Stimulated activated CD8-positive, alpha-beta memory T cell treated with anti-CD3 and anti-CD28 coated beads, Interleukin-2, amount 100 ng/mL, for 1 hour (primary cell): Measurements from ENCODE around the gene ITM2C.

Experiments
- DNase-seq, 2 donors: peaks; one replicate each; pipeline ENCODE4 v3.0.0-alpha.2; 2020; ENCODE audit warnings: low read depth in 2 of 2

Gene ITM2C, protein sequence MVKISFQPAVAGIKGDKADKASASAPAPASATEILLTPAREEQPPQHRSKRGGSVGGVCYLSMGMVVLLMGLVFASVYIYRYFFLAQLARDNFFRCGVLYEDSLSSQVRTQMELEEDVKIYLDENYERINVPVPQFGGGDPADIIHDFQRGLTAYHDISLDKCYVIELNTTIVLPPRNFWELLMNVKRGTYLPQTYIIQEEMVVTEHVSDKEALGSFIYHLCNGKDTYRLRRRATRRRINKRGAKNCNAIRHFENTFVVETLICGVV

DNA sequence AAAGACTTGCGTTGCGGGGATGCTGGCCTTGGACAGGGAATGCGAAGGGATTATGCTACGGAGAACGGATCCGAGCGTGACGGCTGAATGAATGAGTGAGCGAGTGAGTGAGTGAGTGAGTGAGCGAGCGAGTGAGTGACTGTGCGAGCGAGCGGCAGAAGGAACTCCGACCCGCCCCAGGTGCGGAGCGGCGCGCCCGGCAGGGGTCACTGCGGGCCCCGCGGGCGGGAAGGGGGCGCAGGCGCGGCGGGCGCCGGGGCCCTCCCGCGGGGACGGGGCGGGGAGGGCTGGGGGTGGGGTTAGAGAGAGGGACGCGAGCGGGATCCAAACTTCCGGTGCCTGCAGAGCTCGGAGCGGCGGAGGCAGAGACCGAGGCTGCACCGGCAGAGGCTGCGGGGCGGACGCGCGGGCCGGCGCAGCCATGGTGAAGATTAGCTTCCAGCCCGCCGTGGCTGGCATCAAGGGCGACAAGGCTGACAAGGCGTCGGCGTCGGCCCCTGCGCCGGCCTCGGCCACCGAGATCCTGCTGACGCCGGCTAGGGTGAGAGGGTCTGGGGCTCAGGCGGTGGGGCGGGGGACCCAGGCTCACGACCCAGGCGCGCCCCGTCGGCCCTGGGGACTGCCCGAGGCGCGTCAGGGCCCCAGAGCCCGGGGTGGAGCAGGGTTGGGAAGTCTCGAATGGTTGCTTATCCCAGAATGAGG lies at the start of gene ITM2C:
ITM2C (plus strand) TSS at position 338 of the 702 bp plus-strand sequence; CDS start at position 422, 84 bp downstream.
- peak; percentile 45 to 60 for DNase-seq

DNA sequence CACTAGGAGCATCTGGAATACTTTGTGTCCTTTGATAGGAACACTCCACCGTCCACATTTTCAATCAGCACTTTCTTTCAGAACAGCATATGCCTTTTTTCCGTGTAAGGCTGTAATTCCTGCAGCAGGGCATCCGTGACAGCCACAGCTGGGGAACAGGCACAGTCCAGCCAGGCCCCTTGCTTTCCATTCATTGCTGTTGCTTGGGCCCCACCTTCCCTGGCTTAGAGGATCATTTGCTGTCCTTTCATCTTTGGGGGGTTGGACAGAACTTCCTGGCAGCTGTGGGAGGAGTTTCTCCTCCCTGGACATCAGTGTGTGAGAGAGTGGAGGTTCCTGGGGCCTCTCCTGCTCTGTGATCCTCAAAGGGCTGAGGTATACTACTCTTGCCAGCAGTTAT lies 49.7 kb upstream of the ITM2C start:
- no peak for DNase-seq

DNA sequence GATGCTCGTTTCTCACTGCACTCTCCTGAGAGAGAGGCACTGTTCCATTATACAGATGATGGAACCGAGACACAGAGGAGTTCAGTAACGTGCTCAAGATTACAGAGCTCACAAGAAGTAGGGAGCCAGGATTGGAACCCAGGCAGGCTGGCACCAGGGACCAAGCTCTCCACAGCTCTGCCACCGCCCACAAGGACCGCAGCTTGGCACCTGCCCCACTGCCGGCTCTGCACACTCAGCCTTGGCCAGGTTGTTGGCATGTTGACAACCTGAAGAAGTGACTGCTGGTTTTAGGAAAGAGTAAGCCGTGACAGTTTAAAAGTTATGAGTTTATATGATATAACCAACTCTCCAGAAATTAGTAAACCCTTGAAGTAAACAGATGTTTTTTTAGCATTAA lies 48.0 kb upstream of the ITM2C start:
- no peak for DNase-seq

DNA sequence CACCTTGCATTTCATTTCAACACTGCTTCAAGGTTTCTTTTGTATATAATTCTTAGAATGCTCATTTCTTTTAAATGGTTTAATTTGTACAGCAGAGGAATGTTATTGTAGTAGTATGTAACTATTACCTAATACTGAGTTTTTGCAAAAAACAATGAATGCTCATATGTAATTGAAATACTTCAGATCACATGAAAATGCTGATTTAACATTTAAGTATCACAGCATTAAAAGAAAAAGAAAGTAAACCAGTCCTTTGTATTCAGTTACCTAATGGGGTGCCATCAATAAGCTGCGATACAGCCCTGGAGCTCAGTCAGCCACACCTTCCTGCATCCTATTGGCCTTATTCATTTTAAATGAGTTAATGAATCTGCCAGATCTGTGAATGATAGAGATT lies 45.3 kb upstream of the ITM2C start:
- no peak for DNase-seq

DNA sequence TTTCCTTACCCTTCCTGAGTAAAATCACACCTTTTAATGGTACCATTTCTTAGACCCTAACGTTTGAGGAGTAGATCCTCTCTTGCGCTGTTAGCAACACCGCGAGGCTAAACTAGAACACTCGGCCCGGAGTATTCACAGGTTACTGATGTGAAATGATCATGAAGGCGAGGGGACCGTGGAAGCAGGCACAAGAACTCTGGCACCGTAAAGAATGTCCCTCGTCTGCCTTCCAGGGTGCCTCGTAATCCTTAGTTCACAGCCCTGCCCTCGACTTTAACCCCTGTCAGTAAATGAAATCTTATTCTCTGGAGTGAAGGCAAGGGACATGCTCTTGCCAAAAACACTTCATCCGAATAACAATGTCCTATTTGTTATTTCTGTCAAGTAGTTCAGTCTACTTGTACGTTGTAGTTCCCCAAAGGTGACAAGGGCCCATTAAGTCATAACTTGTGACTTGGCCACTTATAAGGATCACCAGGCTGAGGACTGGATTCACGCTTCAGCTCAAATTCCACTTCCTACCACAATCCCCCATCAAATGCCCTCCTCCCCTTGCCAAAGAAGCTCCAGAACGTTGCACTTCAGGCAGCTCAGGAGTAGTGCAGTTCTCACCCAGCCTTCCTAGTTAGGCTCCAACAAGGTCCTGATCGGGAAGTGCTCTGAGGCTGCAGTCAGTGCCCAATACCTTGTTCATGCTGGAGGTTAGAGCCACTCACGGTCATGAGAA lies 43.3 kb upstream of the ITM2C start:
- no peak for DNase-seq

DNA sequence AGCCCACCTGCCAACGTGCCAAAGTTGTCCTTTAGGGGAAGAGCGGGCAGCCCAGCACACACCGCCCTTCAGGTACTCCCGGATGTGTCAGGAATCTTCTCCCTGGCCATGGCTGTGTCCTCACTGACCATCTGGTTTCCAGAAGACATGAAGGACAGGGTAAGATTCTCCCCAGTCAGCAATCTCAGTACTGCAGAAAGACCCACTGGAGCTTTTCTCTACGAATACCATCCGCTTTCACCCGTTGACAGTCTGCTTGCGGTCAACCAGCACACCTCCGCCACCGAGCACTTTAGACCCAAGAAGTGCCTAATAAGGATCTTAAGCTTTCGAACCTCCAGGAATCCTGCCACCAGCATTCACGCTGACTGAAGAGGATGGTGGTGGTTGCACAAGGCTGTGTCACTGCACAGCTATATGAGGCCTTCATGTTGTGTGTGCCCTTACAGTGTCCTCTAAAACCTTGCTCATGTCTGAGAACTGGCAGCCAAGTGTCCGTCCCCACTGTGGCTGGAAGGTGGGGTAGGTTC lies 42.7 kb upstream of the ITM2C start:
- no peak for DNase-seq

DNA sequence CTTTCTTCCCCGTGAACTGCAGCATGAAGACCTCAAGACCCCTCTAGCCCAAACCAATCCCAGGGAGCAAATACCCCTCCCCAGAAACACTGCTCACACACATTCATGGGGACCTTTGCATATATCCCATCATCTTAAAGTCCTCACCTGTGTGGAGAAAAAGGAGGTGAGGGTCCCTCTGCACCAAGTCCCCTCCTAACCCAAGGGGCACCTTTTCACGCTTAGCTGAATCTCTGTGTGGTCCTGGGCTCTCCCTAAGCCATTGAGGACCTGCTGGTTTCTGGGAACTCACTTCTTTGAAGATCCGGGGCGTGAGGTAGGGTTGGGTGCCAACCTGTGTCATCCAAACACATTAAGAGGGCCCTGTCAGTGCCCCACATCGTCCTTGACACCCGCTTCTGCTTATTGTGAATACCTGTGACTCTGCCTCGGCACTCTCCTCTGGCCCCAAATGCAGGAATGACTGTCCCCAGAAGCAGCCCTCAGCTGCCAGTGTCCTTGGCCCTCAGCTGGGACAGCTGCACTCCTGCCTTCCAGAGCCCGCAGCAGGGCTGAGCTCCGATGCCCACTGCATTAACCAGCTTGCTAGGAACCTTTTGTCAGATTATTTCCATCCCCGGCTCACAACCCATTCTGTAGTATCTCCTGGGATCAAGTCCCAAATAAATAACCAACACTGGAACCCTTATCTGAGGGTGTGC lies 41.3 kb upstream of the ITM2C start:
- no peak for DNase-seq

DNA sequence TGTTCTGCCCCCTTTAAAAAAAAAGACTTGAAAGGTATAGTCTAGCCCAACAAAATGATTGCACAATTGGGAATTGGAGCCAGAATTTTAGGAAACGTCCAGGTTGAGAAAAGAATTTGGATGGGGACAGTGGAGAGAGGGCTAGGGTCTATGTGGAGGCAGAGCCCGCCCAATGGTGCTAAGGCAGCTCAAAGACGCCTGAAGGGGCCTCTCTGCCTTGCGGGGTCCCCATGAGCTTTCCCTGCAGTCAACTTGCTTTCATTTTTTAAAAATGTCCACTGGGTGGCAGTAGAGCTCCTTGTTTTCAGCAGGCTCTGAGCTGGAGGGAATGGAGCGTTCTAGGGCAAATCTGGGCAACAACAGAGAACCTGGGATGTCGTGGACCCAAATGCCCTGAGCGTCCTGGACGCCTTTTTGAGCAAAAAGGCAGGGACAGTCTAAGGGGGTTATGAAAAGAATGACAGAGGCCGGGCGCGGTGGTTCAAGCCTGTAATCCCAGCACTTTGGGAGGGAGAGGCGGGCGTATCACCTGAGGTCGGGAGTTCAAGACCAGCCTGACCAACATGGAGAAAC lies 40.2 kb upstream of the ITM2C start:
- DNase-seq = peak in 1 of 2 donors; percentile 31

DNA sequence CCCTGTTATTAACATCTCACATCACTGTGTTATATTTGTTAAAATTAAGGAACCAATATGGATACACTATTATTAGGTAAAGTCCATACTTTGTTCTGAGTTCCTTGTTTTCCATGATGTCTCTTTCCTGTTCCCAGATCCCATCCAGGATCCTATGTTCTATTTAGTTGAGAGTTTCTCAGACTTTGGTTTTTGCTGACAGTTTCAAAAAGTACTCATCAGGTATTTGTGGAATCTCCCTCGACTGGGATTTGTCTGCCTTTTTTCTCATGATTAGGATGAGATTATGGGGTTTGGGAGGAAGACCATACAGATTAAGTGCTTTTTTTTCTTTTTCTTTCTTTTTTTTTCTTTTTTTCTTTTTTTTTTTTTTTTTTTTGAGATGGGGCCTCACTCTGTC lies 39.4 kb upstream of the ITM2C start:
- DNase-seq = no peak

DNA sequence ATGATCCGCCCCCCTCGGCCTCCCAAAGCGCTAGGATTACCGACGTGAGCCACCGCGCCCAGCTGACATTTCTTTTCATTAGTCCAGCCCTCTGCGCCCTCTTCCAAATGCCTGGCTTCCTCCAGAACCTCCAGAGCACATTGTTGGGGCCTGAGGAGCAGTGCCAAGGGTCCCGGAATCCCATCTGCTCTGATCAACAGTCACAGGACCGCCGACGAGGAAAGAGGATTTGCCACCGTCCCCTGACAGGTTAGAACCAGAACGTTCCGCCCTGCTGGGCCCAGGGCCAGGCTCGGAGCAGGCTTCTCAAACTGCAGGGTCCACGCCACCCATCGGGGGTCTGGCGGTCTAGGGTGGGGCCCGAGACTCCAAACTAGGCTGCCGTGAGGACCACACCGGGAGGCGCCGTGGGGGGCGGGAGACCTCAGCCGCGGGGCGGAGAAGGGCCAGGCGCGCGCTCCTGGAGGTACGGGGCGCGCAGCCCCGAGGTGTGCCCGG lies 36.9 kb upstream of the ITM2C start:
- DNase-seq = no peak

DNA sequence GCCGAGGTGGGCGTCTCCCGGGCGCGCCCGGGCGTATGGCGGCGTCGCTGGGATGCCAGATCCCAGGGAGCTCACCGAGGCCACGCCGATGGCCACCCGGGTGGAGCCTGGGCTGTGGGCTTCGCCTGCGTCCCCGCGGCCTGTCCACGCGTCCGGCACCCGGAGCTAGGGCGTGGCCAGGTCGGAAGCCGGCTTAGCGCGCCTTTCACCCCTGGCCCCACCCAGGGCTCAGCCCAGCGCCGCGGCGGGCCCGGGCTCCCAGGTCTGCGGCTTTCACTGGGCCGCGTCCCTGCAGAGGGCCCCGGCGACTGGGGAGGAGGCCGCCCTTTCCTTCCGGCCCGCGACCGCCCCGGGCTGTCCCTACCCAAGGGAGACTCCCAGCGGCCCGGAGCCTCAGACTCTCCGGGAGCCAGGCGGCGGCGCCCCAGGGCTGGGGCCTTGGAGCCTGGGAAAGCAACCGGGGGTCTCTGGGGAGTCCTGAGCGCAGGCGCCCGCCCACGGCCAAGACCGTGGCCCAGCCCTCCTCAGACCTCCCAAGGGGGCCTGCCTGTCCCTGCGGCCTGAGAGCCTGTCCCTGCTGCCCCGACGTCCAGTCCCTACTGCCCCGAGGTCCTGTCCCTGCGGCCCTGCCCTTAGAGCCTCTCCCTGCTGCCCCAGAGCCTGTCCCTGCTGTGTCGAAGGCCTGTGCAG lies 36.3 kb upstream of the ITM2C start:
- no peak for DNase-seq

DNA sequence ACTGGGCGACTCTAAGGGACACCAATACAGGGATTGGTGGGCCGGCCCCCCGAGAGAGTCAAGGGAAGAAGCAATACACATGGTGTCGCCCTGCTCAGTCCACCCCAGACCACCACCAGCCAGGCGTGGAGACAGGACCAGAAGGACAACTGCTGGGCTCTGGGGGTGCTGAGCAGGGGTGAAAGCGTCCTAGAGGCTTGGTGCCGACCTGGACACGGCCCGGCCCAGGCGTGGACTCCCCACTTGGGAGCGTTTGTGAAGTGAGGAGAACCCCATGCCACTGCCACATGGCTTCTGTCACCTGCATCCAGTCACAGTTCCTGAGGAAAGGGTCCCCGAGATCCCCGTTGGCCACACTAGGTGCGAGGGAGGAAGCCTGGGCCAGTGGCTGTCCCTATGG lies 35.4 kb upstream of the ITM2C start:
- DNase-seq = no peak

DNA sequence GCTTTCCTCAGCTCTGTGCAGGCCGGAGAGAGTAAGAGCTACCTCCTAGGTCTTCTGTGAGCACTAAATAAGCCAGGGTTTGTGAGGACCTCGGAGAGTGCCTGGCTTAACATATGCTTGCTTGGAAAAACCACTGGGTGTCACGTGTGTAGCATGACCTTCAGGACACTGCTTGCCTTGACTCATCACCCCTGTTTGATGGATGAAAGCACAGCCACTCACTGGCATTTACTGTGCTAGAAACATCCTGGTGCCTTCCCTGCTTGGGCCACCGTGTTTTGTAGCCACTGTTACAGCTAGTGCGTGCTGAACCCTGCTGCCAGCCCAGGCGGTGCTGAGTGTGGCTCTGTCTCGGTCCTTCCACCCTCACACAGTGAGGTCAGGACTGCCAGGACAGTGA lies 34.8 kb upstream of the ITM2C start:
- no peak for DNase-seq

DNA sequence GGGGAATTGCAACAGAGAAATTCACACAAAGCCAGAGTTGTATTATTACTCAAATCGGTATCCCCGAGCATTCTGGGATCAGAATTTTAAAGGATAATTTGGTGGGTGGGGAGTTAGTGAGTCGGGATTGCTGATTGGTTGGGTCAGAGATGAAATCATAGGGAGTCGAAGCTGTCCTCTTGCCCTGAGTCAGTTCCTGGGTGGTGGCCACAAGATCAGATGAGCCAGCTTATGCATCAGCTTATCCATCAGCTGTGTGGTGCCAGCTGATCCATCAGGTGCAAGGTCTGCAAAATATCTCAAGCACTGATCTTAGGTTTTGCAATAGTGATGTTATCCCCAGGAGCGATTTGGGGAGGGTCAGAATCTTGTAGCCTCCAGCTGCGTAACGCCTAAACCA lies 34.3 kb upstream of the ITM2C start:
- DNase-seq = no peak

DNA sequence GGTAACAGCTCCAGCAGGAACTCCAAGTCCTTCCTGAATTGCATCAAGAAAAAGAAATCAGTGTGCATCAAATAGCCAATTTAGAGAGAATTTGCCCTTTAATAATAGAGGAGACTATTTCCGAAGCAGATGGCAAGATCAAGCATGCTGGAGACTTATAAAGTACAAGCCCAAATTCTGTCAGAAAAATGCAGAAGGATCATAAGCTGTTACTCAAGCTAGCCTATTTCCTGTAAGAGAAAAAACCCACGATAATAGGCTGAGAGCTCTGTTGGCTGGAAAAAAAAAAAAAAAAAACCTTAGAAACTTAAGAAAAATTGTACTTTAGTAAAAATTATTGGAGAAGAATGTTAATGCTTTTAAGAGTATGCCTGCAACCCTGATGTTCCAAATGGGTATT lies 24.4 kb upstream of the ITM2C start:
- no peak for DNase-seq

DNA sequence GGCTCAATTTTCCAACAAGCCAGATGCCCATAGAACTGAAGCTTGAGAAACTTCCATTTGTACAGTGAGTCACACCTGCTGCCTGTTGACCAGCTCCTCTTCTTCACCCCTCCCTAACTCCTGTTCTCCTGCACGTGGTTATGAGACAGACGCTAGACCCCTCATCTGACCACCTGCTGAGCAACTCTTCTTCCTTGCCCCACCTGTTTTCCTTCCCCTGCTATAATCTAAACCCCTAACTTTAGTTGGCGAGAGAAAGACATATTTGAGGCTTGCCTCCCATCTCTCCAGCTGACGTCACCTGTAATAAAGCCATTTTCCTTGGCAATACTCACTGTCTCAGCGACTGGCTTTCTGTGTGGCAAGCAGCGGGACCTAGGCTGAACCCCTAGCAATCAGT lies 22.3 kb upstream of the ITM2C start:
- DNase-seq = no peak

DNA sequence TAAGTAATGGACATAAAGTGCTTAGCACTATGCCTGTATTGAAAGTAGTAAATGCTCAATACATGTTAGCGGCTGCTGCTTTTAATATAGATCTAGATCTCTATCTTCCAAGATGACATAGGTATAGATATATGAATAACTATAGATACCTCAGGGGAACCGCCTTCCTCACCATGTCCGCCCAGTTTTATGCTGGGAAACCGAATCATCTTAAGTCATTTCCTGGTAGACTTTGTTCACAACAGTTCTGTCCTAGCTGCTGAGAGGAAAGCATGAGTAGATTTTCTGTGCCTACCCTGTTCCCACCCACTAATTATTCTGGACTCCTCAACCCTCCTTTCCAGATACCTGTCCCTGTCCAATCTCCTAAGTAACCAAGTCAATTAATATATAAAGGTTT lies 21.6 kb upstream of the ITM2C start:
- no peak for DNase-seq

DNA sequence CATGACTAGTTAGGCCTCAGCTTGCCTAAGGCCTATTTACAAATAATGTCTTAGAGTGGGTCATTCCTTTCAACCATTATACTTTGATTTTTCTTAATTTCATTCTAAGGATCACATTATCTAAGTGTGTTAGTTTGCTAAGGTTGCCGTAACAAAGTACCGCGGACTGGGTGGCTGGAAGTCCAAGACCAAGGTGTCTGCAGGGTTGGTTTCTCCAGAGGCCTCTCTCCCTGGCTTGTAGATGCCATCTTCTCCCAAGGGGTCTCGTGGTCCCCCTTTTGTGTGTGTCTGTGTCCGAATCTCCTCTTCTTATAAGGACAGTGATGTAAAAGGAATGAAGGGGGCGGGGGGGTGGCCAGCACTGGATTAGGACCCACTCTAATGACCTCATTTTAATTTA lies 18.4 kb upstream of the ITM2C start:
- DNase-seq = no peak

DNA sequence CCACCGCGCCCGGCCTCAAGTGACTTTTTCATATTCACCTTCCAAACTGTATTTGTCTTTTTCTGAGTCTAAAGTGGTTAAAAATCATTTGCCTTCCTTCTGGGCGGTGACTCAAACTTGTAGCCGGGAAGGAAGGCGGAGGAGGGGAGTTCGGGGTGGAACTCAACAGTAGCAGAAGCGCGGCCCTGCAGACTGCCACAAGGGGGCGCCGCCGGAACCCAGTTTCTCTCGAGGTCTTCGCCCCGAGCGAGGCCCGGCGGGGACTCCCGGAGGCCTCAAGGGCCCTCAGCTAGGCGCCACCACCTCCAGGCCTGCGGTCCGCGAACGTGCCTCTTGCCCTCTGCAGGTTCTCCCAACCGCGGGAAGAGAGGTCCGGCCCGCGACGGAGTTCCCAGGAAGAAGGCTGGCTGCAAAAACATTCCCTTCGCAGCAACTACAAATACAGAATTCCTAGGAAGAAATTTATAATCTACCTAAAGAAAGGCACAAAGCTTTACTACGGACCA lies 16.8 kb upstream of the ITM2C start:
- DNase-seq = peak; percentile 78 to 84

DNA sequence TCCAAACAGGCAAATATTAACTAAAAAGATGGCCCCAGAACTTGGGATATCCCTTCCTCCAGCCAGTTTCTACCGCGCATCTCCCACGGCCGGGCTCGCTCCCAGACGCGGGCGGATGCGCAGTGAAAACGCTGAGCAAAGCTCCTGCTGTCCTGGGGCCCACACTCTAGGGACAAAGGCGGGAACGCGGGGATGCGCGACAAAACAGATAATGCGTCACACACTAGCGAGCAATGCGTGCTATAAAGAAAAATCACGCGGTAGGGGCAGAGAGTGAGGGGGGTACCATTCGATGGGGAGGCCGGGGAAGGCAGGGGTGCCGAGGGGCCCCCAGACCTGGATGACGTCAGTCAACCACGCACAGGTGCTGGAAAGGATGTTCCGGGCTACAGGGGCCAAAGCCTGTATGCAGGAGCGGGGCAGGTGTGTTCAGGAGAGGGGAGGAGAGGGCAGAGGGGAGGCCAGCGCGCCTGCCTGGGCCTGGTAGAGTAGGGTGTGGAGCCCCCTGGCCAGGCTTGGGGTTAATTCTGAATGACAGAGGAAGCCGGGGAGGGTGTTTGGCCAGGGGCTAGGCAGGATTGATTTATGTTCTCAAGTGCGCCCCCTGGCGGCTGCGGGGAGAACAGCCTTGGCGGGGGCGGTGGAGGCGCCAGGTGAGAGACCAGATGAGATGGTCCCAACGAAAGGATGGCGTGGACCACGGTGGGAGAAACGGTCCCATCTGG lies 14.9 kb upstream of the ITM2C start:
- DNase-seq = peak; percentile 42 to 54
